Liver (tissue), 9 donors: ENCODE results near the gene CPNE4. TPM values are rescaled to one million over a fixed set of nuclear protein-coding genes. Genes with fewer than 3 reads are reported as not detected.

ENCODE experiments used
- DNase-seq: peaks from one replicate; pipeline ENCODE4 v3.0.0-alpha.2; 2017; ENCODE audit warnings: low spot score
- H3K27ac ChIP-seq, 2 donors: one replicate each; pipeline ENCODE4 v1.7.0; 2013; ENCODE audit warnings: inconsistent platforms in 2 of 2, low read length in 2 of 2, control low read depth in 1 of 2, low read depth in 1 of 2, mild to moderate bottlenecking in 1 of 2
- H3K27me3 ChIP-seq, 4 donors: one replicate each; pipeline versions ENCODE4 v1.6.1 to v1.7.0; 2013; ENCODE audit warnings: low read length in 3 of 4, inconsistent platforms in 1 of 4, mild to moderate bottlenecking in 1 of 4, moderate library complexity in 1 of 4; ENCODE audit not compliant: control insufficient read depth in 4 of 4, insufficient read depth in 4 of 4
- H3K36me3 ChIP-seq, 4 donors: one replicate each; pipeline versions ENCODE4 v1.6.1 to v1.7.0; 2013; ENCODE audit warnings: low read length in 3 of 4, mild to moderate bottlenecking in 3 of 4, low read depth in 1 of 4, moderate library complexity in 1 of 4; ENCODE audit not compliant: control insufficient read depth in 4 of 4, insufficient read depth in 3 of 4
- H3K4me1 ChIP-seq, 4 donors: one replicate each; pipeline versions ENCODE4 v1.6.1 to v1.7.0; 2013; ENCODE audit warnings: low read length in 3 of 4, mild to moderate bottlenecking in 3 of 4, moderate library complexity in 1 of 4; ENCODE audit not compliant: control insufficient read depth in 4 of 4, insufficient read depth in 4 of 4
- H3K4me3 ChIP-seq, 3 donors: one replicate each; pipeline versions ENCODE4 v1.6.1 to v1.7.0; 2013; ENCODE audit warnings: low read length in 3 of 3, control low read depth in 1 of 3, low read depth in 1 of 3, mild to moderate bottlenecking in 1 of 3
- H3K9ac ChIP-seq, 2 donors: one replicate each; pipeline ENCODE4 v1.7.0; 2013; ENCODE audit warnings: low read length in 2 of 2, mild to moderate bottlenecking in 2 of 2, moderate library complexity in 2 of 2, control low read depth in 1 of 2, low read depth in 1 of 2
- H3K9me3 ChIP-seq, 4 donors: one replicate each; pipeline versions ENCODE4 v1.6.1 to v1.7.0; 2013; ENCODE audit warnings: low read length in 3 of 4; ENCODE audit not compliant: control insufficient read depth in 4 of 4
- EGR1 ChIP-seq, 2 donors: IDR thresholded peaks; 2 replicates each; pipeline ENCODE4 v1.6.1; 2016 to 2018; ENCODE audit warnings: antibody characterized with exemption in 2 of 2, low read depth in 2 of 2
- FOXA1 ChIP-seq: IDR thresholded peaks from 2 replicates; pipeline ENCODE4 v1.6.1; 2016; ENCODE audit warnings: antibody characterized with exemption
- GABPA ChIP-seq, 2 donors: IDR thresholded peaks in 1 of 2; conservative IDR thresholded peaks in 1 of 2; 2 replicates each; pipeline ENCODE4 v1.6.1; 2016; ENCODE audit warnings: antibody characterized with exemption in 2 of 2, mild to moderate bottlenecking in 1 of 2, moderate library complexity in 1 of 2
- JUND ChIP-seq, 2 donors: IDR thresholded peaks; 2 replicates each; pipeline ENCODE4 v1.6.1; 2016; ENCODE audit warnings: antibody characterized with exemption in 2 of 2
- NR2F2 ChIP-seq: IDR thresholded peaks from 2 replicates; pipeline ENCODE4 v1.6.1; 2016; ENCODE audit warnings: antibody characterized with exemption
- RAD21 ChIP-seq, 2 donors: IDR thresholded peaks; 2 replicates each; pipeline ENCODE4 v1.6.1; 2016; ENCODE audit warnings: antibody characterized with exemption in 2 of 2, mild to moderate bottlenecking in 2 of 2
- RXRA ChIP-seq, 2 donors: IDR thresholded peaks; 2 replicates each; pipeline ENCODE4 v1.6.1; 2017 to 2018; ENCODE audit warnings: antibody characterized with exemption in 2 of 2, mild to moderate bottlenecking in 1 of 2
- TAF1 ChIP-seq: conservative IDR thresholded peaks from 2 replicates; pipeline ENCODE4 v1.6.1; 2016; ENCODE audit warnings: antibody characterized with exemption, mild to moderate bottlenecking
- YY1 ChIP-seq: IDR thresholded peaks from 2 replicates; pipeline ENCODE4 v1.6.1; 2016; ENCODE audit warnings: antibody characterized with exemption, mild to moderate bottlenecking
- WGBS: extraction: QIAGEN DNeasy Blood & Tissue Kit; methylation state at CpG from one replicate; pipeline ENCODE4 v1.1.7; 2013; 5-methylcytosine and 5-hydroxymethylcytosine counted together
- polyA plus RNA-seq, 2 donors: library from polyadenylated mRNA; stranded (reverse) in 1 of 2; unstranded in 1 of 2; fragments of 200-250 nt in 1 of 2; fragments of >200 nt in 1 of 2; fragmentation: Nextera tagmentation in 1 of 2; extraction: Ambion mirVana in 1 of 2; gene quantifications; one replicate each; pipeline versions ENCODE4 v1.2.1 to v1.2.3, GENCODE V29; 2013 to 2015
- total RNA-seq, 2 donors: library from RNA; depleted of rRNA; stranded (reverse); fragments of >200 nt; gene quantifications; one replicate each; pipeline ENCODE4 v1.2.3, GENCODE V29; 2014
- TF ChIP-seq, protein P1 (sequence below): IDR thresholded peaks from 2 replicates; pipeline ENCODE4 v1.6.1; 2016; ENCODE audit warnings: antibody characterized with exemption
- TF ChIP-seq, protein P2 (sequence below): fragments of 150-350 bp; IDR thresholded peaks from 2 replicates; pipeline ENCODE4 v1.5.1; 2017; ENCODE audit warnings: improper control_type of control experiment, low read depth, low read length; ENCODE audit not compliant: missing input control
- TF ChIP-seq, protein P3 (sequence below): IDR thresholded peaks from 2 replicates; pipeline ENCODE4 v1.6.1; 2016; ENCODE audit warnings: antibody characterized with exemption
- TF ChIP-seq, protein P4 (sequence below): IDR thresholded peaks from 2 replicates; pipeline ENCODE4 v1.6.1; 2016; ENCODE audit warnings: antibody characterized with exemption, mild to moderate bottlenecking
- donor health status: healthy.
- donor health status: healthy.
- donor health status: healthy.
- donor health status: healthy.
- donor health status: healthy.

Gene CPNE4
- total and polyA plus RNA-seq, 4 donors, result under 0.01 to 0.03 TPM; not detected in 2

DNA sequence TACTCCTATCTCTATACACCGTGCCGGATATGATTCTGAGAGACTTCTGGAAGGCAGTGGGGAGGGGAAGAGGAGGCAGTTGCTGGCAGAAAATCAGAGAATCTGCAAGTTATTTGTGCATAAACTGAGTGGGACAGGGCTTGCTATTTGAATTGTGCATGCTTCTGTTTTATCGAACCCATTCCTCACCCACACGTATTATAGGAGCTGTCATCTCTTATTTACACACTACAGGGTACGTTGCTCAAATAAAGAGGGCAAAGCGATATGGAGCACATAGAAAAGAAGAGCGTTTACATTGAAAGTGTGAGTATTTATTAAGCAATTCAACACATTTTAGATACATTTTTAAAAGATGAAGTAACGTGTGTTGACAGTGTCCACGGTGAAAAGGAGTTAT, 191.6 kb downstream of the CPNE4 start:
- H3K9me3 ChIP-seq, result no peaks in the 10 kb centered on the region
- no peak overlapping the region for H3K27ac ChIP-seq
- no peaks in the 10 kb centered on the region for H3K4me1 ChIP-seq
- no peaks in the 10 kb centered on the region for H3K36me3 ChIP-seq
- no peak for DNase-seq
- H3K9ac ChIP-seq, result no peak overlapping the region
- H3K27me3 ChIP-seq, result peaks cover 0 to 3% (median 0%) of the 10 kb centered on the region in 4 donors
- TF ChIP-seq RAD21 (IDR thresholded peaks at IDR 0.05) (no peak), JUND (IDR thresholded peaks at IDR 0.05) (no peak), NR2F2 (no peak)
- TF ChIP-seq, protein P1, sequence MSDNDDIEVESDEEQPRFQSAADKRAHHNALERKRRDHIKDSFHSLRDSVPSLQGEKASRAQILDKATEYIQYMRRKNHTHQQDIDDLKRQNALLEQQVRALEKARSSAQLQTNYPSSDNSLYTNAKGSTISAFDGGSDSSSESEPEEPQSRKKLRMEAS, result no peak
- 69% methylated on average over 9 of the region's 9 CpGs for WGBS
- H3K4me3 ChIP-seq, result no peak overlapping the region

DNA sequence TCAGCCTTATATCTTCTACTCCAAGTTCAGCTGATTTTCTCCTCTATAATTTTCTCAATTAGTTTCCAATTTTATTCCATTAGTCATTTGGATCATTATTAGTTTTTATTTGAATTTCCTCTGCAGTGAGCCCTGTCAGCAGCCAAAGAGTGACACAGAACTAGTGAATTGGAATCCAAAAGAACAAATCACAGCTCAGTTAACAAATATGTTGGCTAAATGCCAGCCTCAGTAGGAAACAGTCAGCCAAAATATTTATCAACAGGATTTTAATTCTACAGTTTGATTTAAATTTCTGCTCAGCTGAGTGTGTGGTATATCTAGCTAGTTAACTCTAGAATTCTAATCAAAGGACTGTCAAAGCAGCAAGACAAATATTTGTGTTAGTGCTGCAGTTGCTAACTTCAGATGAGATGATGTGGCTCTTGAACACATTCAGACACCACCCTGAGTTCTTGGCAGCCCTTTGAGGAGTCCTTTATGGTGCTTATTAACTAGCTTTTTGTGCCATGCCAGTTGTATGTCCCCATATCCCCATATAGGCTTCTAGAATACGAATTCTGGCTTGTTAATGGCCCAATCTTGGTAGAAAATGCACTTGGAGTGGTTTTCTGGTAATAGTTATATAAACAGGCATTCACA, 194.5 kb downstream of the CPNE4 start:
- H3K9ac ChIP-seq, result no peak overlapping the region
- H3K36me3 ChIP-seq, result no peaks in the 10 kb centered on the region
- no peaks in the 10 kb centered on the region for H3K4me1 ChIP-seq
- no peak overlapping the region for H3K4me3 ChIP-seq
- H3K27ac ChIP-seq, result no peak overlapping the region
- 61% methylated on average over 1 of the region's 1 CpG for WGBS
- no peaks in the 10 kb centered on the region for H3K27me3 ChIP-seq
- no peak for TF ChIP-seq EGR1 (IDR thresholded peaks at IDR 0.05; ENCODE audit: low read depth in 2 of 2)
- TF ChIP-seq, protein P2, sequence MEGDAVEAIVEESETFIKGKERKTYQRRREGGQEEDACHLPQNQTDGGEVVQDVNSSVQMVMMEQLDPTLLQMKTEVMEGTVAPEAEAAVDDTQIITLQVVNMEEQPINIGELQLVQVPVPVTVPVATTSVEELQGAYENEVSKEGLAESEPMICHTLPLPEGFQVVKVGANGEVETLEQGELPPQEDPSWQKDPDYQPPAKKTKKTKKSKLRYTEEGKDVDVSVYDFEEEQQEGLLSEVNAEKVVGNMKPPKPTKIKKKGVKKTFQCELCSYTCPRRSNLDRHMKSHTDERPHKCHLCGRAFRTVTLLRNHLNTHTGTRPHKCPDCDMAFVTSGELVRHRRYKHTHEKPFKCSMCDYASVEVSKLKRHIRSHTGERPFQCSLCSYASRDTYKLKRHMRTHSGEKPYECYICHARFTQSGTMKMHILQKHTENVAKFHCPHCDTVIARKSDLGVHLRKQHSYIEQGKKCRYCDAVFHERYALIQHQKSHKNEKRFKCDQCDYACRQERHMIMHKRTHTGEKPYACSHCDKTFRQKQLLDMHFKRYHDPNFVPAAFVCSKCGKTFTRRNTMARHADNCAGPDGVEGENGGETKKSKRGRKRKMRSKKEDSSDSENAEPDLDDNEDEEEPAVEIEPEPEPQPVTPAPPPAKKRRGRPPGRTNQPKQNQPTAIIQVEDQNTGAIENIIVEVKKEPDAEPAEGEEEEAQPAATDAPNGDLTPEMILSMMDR, result no peak
- DNase-seq, result no peak
- no peaks in the 10 kb centered on the region for H3K9me3 ChIP-seq

DNA sequence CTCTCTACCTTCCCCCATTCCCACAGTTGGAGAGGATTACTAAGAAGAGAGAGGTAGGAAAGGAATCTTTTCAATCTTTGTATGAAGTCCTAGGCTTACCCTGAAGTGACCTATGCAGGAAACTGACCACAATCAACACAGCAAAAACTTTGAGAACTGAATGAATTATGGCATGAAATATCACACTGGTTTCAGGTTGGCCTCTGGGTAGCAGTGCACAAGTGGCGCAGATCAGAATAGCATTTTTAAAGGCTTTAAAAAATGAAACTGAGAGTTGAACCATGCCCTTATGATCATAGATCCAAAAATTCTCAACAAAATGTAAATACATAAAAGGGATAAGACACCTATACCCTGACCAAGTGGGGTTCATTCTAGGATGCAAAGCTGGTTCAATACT, 198.9 kb downstream of the CPNE4 start:
- Histone ChIP-seq H3K4me1 (no peaks in the 10 kb centered on the region), H3K36me3 (no peaks in the 10 kb centered on the region), H3K9ac (no peak overlapping the region), H3K27me3 (no peaks in the 10 kb centered on the region), H3K27ac (no peak overlapping the region), H3K9me3 (peaks cover 0 to 6% (median under 1%) of the 10 kb centered on the region in 4 donors), H3K4me3 (no peak overlapping the region)
- DNase-seq, result no peak
- TF ChIP-seq RXRA (IDR thresholded peaks at IDR 0.05) (no peak), FOXA1 (no peak), EGR1 (IDR thresholded peaks at IDR 0.05; ENCODE audit: low read depth in 2 of 2) (no peak), GABPA (IDR thresholded peaks at IDR 0.05 in 1 of 2, conservative IDR thresholded peaks at IDR 0.05 in 1 of 2) (no peak), YY1 (no peak), TAF1 (no peak)
- TF ChIP-seq, protein P3, sequence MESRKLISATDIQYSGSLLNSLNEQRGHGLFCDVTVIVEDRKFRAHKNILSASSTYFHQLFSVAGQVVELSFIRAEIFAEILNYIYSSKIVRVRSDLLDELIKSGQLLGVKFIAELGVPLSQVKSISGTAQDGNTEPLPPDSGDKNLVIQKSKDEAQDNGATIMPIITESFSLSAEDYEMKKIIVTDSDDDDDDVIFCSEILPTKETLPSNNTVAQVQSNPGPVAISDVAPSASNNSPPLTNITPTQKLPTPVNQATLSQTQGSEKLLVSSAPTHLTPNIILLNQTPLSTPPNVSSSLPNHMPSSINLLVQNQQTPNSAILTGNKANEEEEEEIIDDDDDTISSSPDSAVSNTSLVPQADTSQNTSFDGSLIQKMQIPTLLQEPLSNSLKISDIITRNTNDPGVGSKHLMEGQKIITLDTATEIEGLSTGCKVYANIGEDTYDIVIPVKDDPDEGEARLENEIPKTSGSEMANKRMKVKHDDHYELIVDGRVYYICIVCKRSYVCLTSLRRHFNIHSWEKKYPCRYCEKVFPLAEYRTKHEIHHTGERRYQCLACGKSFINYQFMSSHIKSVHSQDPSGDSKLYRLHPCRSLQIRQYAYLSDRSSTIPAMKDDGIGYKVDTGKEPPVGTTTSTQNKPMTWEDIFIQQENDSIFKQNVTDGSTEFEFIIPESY, result no peak
- TF ChIP-seq, protein P4, sequence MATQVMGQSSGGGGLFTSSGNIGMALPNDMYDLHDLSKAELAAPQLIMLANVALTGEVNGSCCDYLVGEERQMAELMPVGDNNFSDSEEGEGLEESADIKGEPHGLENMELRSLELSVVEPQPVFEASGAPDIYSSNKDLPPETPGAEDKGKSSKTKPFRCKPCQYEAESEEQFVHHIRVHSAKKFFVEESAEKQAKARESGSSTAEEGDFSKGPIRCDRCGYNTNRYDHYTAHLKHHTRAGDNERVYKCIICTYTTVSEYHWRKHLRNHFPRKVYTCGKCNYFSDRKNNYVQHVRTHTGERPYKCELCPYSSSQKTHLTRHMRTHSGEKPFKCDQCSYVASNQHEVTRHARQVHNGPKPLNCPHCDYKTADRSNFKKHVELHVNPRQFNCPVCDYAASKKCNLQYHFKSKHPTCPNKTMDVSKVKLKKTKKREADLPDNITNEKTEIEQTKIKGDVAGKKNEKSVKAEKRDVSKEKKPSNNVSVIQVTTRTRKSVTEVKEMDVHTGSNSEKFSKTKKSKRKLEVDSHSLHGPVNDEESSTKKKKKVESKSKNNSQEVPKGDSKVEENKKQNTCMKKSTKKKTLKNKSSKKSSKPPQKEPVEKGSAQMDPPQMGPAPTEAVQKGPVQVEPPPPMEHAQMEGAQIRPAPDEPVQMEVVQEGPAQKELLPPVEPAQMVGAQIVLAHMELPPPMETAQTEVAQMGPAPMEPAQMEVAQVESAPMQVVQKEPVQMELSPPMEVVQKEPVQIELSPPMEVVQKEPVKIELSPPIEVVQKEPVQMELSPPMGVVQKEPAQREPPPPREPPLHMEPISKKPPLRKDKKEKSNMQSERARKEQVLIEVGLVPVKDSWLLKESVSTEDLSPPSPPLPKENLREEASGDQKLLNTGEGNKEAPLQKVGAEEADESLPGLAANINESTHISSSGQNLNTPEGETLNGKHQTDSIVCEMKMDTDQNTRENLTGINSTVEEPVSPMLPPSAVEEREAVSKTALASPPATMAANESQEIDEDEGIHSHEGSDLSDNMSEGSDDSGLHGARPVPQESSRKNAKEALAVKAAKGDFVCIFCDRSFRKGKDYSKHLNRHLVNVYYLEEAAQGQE, result no peak
- 96% methylated on average over 1 of the region's 1 CpG for WGBS
